Measurements from ENCODE around the gene SFTPD. TPM values are rescaled to one million over a fixed set of nuclear protein-coding genes. Genes with fewer than 3 reads are reported as not detected.

SFTPD gene
- total RNA-seq, 2 experiments from 2014 or later = not detected

DNA sequence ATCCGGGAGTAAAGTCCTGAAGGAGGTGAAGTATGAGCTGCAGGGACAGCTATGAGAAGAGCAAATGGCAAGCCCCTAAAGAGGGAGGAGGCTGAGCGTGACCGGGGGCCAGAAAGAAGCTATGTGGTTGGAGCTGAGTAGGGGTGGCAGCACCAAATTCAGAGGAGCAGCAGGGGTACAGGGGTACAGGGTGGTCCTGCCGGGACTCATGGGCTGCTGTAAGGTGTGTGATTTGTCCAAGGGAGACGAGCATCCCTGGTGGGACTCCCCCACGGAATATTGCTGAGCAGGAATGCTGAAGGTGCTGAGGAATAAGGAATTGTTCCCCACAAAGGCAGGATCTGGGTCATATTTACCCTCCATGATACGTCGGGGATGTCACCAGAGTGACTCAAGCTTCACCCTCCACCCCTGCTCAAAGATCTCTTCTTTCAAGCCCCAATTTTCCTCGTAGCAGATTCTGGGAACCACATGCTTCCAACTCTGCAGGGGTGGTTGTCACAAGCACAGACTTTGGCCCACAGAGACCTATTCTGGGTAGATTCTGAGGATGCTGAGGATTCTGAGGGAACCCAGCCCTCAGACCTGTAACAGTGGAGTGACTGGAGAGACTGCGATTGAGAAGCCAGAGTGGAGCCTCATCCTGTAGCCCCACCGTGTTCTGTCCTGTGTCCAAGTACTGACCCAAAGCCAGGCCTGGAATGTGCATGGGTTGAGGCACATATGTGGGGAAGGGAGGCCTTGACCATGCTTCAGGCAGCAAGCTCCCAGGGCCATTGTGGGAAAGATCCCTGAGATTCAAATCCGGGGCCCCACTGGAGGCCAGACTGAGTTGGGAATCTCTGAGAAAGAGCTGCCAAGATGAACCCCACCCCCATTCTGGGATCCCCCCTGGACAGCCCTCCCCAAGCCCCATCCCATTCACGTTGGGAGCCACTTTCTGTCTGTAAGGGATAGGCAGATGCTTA lies 4.2 kb downstream of the SFTPD start:
- DNase-seq (no peak), ATAC-seq (no peak)
- H3K4me1 Mint-ChIP-seq (ENCODE audit: low read depth) = no peaks in the 10 kb centered on the region
- H3K9me3 Mint-ChIP-seq = no peaks in the 10 kb centered on the region
- intact Hi-C loops (cut with micrococcal nuclease) = no loop called here
- ChIA-PET POLR2A (no interaction called here), CTCF (no interaction called here)
- H3K27me3 Mint-ChIP-seq = no peaks in the 10 kb centered on the region
- no peak overlapping the region for H3K4me3 Mint-ChIP-seq
- H3K36me3 Mint-ChIP-seq (ENCODE audit: low read depth) = no peaks in the 10 kb centered on the region
- H3K27ac Mint-ChIP-seq = no peak overlapping the region
- TF ChIP-seq, protein P1, sequence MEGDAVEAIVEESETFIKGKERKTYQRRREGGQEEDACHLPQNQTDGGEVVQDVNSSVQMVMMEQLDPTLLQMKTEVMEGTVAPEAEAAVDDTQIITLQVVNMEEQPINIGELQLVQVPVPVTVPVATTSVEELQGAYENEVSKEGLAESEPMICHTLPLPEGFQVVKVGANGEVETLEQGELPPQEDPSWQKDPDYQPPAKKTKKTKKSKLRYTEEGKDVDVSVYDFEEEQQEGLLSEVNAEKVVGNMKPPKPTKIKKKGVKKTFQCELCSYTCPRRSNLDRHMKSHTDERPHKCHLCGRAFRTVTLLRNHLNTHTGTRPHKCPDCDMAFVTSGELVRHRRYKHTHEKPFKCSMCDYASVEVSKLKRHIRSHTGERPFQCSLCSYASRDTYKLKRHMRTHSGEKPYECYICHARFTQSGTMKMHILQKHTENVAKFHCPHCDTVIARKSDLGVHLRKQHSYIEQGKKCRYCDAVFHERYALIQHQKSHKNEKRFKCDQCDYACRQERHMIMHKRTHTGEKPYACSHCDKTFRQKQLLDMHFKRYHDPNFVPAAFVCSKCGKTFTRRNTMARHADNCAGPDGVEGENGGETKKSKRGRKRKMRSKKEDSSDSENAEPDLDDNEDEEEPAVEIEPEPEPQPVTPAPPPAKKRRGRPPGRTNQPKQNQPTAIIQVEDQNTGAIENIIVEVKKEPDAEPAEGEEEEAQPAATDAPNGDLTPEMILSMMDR (IDR thresholded peaks at IDR 0.05) = no peak

DNA sequence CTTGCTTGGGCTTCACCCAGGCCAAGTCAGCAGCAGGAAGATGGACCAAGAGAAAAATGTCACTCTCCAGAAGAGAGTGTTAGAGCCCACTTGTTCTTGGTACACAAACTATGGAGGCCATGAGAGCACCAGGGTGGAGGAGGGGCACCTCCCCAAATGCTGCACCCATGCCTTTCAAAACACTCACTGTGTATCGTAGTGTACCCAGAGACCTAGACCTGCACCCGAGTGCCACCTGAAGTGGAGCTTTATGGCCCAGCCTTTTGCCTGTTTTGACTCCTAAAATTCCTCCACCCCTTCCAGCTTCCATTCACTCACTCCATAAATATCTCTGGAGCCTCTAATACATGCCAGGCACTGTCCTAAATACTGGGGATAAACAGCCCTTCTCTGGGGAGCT lies 5.0 kb downstream of the SFTPD start:
- TF ChIP-seq, protein P1 (IDR thresholded peaks at IDR 0.05) = no peak
- no peak for DNase-seq
- POLR2A ChIA-PET = no interaction called here
- Mint-ChIP-seq H3K4me1 (ENCODE audit: low read depth) (peaks cover 7% of the 10 kb centered on the region), H3K9me3 (no peaks in the 10 kb centered on the region), H3K4me3 (no peak overlapping the region), H3K27me3 (no peaks in the 10 kb centered on the region), H3K27ac (no peak overlapping the region), H3K36me3 (ENCODE audit: low read depth) (no peaks in the 10 kb centered on the region)
- CTCF ChIA-PET = no interaction called here
- intact Hi-C loops (cut with micrococcal nuclease) = no loop called here
- ATAC-seq = no peak

DNA sequence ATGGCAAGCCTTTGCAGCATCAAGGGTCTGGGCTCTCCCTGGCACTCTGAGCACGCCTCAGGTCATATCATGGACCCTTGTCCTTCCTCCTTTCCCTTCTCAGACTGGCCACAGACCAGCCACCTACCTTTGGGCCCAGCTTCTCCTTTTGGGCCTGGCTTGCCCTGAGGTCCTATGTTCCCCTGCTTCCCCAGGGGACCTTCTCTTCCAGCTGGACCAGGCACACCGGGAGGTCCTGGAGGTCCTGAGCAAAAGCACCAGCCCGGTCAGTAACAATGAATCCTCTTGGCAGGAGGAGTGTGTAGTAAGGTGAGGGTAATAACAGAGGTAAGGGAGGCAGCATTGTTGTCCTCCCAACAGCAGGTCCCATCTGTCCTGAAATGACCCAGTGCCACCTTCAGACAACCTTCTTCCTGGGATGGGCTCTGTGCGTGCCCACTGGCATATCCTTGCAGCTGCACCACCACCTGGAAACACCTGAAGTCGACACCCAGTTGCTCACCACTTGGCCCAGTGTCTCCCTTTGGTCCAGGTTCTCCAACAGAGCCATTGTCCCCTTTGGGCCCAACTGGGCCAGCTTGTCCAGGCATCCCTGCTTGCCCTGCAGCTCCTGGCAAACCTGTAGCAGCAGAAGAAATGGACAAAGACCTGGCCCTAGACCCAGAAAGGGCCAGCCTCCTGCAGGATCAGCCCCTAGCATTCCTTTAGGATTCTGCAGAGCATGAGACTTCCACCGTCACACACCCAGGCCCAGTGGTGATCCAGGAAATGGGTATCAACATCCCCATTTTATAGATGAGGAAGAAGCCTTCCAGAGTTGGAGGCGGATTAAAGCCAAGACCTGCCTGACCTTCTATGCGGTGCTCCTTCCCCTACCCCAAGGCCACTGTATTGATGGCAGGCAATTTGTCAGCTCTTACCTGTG lies 6.4 kb downstream of the SFTPD start:
- Mint-ChIP-seq H3K36me3 (ENCODE audit: low read depth) (no peaks in the 10 kb centered on the region), H3K4me1 (ENCODE audit: low read depth) (peaks cover 14% of the 10 kb centered on the region), H3K4me3 (no peak overlapping the region), H3K9me3 (no peaks in the 10 kb centered on the region), H3K27ac (no peak overlapping the region), H3K27me3 (no peaks in the 10 kb centered on the region)
- DNase-seq = no peak
- intact Hi-C loops (cut with micrococcal nuclease) = no loop called here
- TF ChIP-seq, protein P1 (IDR thresholded peaks at IDR 0.05) = no peak
- CTCF ChIA-PET = no interaction called here
- POLR2A ChIA-PET = no interaction called here
- ATAC-seq = no peak

DNA sequence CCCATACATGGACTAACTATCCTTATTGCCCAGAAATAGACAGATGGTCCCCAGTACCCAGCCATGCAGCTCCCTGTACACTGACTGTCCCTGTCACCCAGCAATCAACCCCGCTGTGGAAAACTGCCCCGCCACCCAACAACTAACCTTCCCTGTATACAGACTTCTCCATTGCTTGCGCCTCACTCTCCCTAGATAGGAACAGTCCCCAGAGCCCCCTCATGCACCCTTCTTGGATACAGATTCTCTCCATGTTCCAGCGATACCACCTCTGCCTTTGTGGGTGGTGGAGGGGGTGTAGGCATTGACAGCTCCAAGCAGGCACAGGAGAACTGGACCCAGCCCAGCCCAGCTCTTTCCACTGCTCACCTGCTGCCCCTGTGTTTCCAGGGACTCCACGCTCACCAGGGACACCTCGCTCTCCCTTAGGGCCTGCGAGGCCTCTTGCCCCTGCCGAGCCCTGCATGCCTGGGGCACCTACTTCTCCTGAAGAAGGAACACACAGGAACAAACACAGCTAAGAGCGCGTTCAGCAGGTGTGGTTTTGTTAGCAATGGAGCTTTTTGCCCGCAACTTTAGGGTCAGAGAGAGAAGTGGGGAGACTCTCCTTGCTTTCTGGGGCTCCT lies 7.2 kb downstream of the SFTPD start:
- TF ChIP-seq, protein P1 (IDR thresholded peaks at IDR 0.05) = no peak
- intact Hi-C loops (cut with micrococcal nuclease) = no loop called here
- no peak overlapping the region for H3K4me3 Mint-ChIP-seq
- H3K36me3 Mint-ChIP-seq (ENCODE audit: low read depth) = no peaks in the 10 kb centered on the region
- peaks cover 14% of the 10 kb centered on the region for H3K4me1 Mint-ChIP-seq (ENCODE audit: low read depth)
- ATAC-seq = no peak
- DNase-seq = no peak
- H3K9me3 Mint-ChIP-seq = no peaks in the 10 kb centered on the region
- ChIA-PET CTCF (no interaction called here), POLR2A (interaction anchor here (1.3 kb wide), 1 partner anchor 14 kb away, joined by 3 read pairs; no protein-coding TSS in a partner anchor)
- H3K27ac Mint-ChIP-seq = no peak overlapping the region
- H3K27me3 Mint-ChIP-seq = no peaks in the 10 kb centered on the region
